Measurements from ENCODE around the gene GGA3. TPM values are rescaled to one million over a fixed set of nuclear protein-coding genes. Genes with fewer than 3 reads are reported as not detected.

Gene GGA3
- polyA plus RNA-seq, 4 donors = 17.6 to 39.1 (median 22.4) TPM

GRCh38 chr17:75205793-75206163 is 55.6 kb downstream of the GGA3 start:
- no peaks in the 10 kb centered on the region for H3K27me3 ChIP-seq (ENCODE audit: control insufficient read depth in 3 of 3, insufficient read depth in 3 of 3, low read length in 3 of 3)
- peaks cover 2 to 16% (median 6%) of the 10 kb centered on the region in 3 donors for H3K36me3 ChIP-seq (ENCODE audit: control insufficient read depth in 3 of 3, insufficient read depth in 2 of 3, low read depth in 1 of 3, low read length in 3 of 3)
- FAIRE-seq (no peak), DNase-seq (no peak)
- H3K27ac ChIP-seq (ENCODE audit: low read depth in 1 of 3, low read length in 2 of 3) = peak overlapping the region; percentile 95 to 99 (median 96)
- no peaks in the 10 kb centered on the region for H3K9me3 ChIP-seq (ENCODE audit: control insufficient read depth in 2 of 2, insufficient read depth in 1 of 2, low read depth in 1 of 2, low read length in 1 of 2)
- peak overlapping the region; percentile 77 to 97 (median 88) for H3K4me3 ChIP-seq (ENCODE audit: low read depth in 1 of 3, low read length in 3 of 3)
- H3K4me1 ChIP-seq (ENCODE audit: control insufficient read depth in 3 of 3, insufficient read depth in 2 of 3, low read depth in 1 of 3, low read length in 2 of 3) = peaks cover 0 to 14% (median 0%) of the 10 kb centered on the region in 3 donors
- 0 to 1% (median 1%) methylated on average over 22 of the region's 22 CpGs for WGBS, 3 donors

DNA sequence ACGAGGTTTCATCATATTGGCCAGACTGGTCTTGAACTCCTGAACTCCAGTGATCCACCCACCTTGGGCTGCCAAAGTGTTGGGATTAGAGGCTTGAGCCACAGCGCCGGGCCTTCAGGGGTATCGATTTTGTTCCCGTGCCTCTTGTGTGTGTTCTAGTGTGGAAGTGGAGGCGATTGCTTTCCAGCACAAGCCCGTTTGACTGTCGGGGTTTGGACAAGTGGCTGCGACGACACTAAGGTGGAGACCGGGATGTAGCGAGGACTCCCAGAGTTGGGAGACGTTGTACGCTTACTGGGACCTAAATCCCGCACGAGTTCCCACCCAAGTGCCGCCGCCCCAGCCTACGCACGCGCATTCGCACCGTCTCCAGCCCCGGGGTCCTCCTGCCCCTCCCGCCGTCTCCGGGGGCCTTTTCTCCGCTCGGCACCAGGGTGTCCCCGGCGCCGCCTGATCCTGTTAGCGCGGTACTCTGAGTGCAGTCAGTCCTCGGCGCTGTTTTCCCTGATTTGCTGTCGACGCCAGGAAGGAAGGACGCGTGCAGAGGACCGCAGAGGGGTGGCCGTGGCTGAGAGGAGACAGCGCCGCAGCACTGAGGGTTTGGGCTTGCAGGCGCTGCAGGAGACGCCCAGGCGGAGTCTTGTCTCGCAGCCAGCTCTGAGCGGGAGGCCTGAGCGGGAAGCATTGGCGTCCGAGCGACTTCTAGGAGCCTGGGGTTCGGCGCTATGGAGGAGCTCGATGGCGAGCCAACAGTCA is 56.2 kb downstream of the GGA3 start, which contains the start of gene NUP85:
TSS of gene NUP85 (plus strand) at position 643 of the 756 bp plus-strand sequence. CDS start at position 726, 83 bp downstream.
- H3K4me1 ChIP-seq (ENCODE audit: control insufficient read depth in 3 of 3, insufficient read depth in 2 of 3, low read depth in 1 of 3, low read length in 2 of 3) = peaks cover 0 to 14% (median 0%) of the 10 kb centered on the region in 3 donors
- H3K27me3 ChIP-seq (ENCODE audit: control insufficient read depth in 3 of 3, insufficient read depth in 3 of 3, low read length in 3 of 3) = no peaks in the 10 kb centered on the region
- DNase-seq (peak; percentile 94 to 97), FAIRE-seq (no peak)
- 0 to 1% (median 0%) methylated on average over 56 to 57 of the region's 57 CpGs for WGBS, 3 donors
- no peaks in the 10 kb centered on the region for H3K9me3 ChIP-seq (ENCODE audit: control insufficient read depth in 2 of 2, insufficient read depth in 1 of 2, low read depth in 1 of 2, low read length in 1 of 2)
- H3K27ac ChIP-seq (ENCODE audit: low read depth in 1 of 3, low read length in 2 of 3) = peak within 1 kb of the TSS; percentile 95 to 99 (median 96)
- peaks cover 2 to 13% (median 3%) of the 10 kb centered on the region in 3 donors for H3K36me3 ChIP-seq (ENCODE audit: control insufficient read depth in 3 of 3, insufficient read depth in 2 of 3, low read depth in 1 of 3, low read length in 3 of 3)
- H3K4me3 ChIP-seq (ENCODE audit: low read depth in 1 of 3, low read length in 3 of 3) = peak within 1 kb of the TSS; percentile 77 to 97 (median 88)

DNA sequence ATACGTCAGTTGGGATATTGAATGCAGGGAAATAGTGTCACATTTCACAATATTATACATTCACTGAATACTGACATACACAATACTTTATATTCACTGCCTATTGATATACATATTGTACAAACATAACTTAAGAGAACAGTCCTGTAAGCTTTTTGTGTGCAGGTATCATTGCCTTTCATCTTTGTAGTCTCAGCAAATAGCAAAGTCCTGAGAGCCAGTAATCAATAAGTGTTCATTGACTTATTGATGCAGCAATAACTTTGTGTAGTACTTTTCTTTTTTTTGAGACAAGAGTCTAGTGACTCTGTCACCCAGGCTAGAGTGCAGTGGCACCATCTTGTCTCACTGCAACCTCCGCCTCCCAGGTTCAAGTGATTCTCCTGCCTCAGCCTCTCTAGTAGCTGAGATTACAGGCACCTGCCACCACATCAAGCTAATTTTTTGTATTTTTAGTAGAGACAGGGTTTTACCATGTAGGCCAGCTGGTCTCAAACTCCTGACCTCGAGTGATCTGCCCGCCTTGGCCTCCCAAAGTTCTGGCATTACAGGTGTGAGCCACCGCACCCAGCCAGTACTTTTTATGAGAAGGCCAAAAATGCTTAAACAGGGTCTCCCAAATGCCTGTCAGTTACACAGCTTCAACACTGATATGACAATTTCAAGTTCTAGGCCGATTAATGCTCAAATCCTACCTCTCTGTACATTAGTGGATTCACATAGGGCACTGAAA is 61.4 kb downstream of the GGA3 start:
- H3K27ac ChIP-seq (ENCODE audit: low read depth in 1 of 3, low read length in 2 of 3) = no peak overlapping the region
- no peak overlapping the region for H3K4me3 ChIP-seq (ENCODE audit: low read depth in 1 of 3, low read length in 3 of 3)
- no peaks in the 10 kb centered on the region for H3K4me1 ChIP-seq (ENCODE audit: control insufficient read depth in 3 of 3, insufficient read depth in 2 of 3, low read depth in 1 of 3, low read length in 2 of 3)
- no peaks in the 10 kb centered on the region for H3K9me3 ChIP-seq (ENCODE audit: control insufficient read depth in 2 of 2, insufficient read depth in 1 of 2, low read depth in 1 of 2, low read length in 1 of 2)
- WGBS, 3 donors = 90 to 95% (median 93%) methylated on average over 6 of the region's 6 CpGs
- no peaks in the 10 kb centered on the region for H3K27me3 ChIP-seq (ENCODE audit: control insufficient read depth in 3 of 3, insufficient read depth in 3 of 3, low read length in 3 of 3)
- DNase-seq (no peak), FAIRE-seq (no peak)
- no peaks in the 10 kb centered on the region for H3K36me3 ChIP-seq (ENCODE audit: control insufficient read depth in 3 of 3, insufficient read depth in 2 of 3, low read depth in 1 of 3, low read length in 3 of 3)

GRCh38 chr17:75194879-75195278 is 66.5 kb downstream of the GGA3 start:
- Histone ChIP-seq H3K27me3 (ENCODE audit: control insufficient read depth in 3 of 3, insufficient read depth in 3 of 3, low read length in 3 of 3) (no peaks in the 10 kb centered on the region), H3K4me3 (ENCODE audit: low read depth in 1 of 3, low read length in 3 of 3) (no peak overlapping the region), H3K4me1 (ENCODE audit: control insufficient read depth in 3 of 3, insufficient read depth in 2 of 3, low read depth in 1 of 3, low read length in 2 of 3) (no peaks in the 10 kb centered on the region), H3K27ac (ENCODE audit: low read depth in 1 of 3, low read length in 2 of 3) (no peak overlapping the region), H3K36me3 (ENCODE audit: control insufficient read depth in 3 of 3, insufficient read depth in 2 of 3, low read depth in 1 of 3, low read length in 3 of 3) (no peaks in the 10 kb centered on the region), H3K9me3 (ENCODE audit: control insufficient read depth in 2 of 2, insufficient read depth in 1 of 2, low read depth in 1 of 2, low read length in 1 of 2) (no peaks in the 10 kb centered on the region)
- DNase-seq (no peak), FAIRE-seq (no peak)
- 75 to 80% (median 80%) methylated on average over 4 of the region's 5 CpGs for WGBS, 3 donors

DNA sequence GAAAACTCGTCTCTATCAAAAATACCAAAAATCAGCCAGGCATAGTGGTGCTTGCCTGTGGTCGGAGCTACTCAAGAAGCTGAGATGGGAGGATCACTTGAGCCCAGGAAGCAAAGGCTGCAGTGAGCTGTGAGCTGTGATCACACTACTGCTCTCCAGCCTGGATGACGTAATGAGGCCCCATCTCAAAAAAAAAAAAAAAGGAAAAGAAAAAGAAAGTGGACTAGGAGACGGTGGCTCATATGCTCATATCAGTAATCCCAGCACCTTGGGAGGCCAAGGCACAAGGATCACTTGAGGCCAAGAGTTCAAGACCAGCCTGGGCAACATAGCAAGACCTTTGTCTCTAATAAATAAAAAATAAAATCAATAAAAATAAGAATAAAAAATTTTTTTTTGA is 69.8 kb downstream of the GGA3 start:
- Histone ChIP-seq H3K4me1 (ENCODE audit: control insufficient read depth in 3 of 3, insufficient read depth in 2 of 3, low read depth in 1 of 3, low read length in 2 of 3) (no peaks in the 10 kb centered on the region), H3K27ac (ENCODE audit: low read depth in 1 of 3, low read length in 2 of 3) (no peak overlapping the region), H3K36me3 (ENCODE audit: control insufficient read depth in 3 of 3, insufficient read depth in 2 of 3, low read depth in 1 of 3, low read length in 3 of 3) (no peaks in the 10 kb centered on the region), H3K4me3 (ENCODE audit: low read depth in 1 of 3, low read length in 3 of 3) (no peak overlapping the region), H3K9me3 (ENCODE audit: control insufficient read depth in 2 of 2, insufficient read depth in 1 of 2, low read depth in 1 of 2, low read length in 1 of 2) (no peaks in the 10 kb centered on the region), H3K27me3 (ENCODE audit: control insufficient read depth in 3 of 3, insufficient read depth in 3 of 3, low read length in 3 of 3) (no peaks in the 10 kb centered on the region)
- DNase-seq (peak in 1 of 2 donors; percentile 40), FAIRE-seq (no peak)
- WGBS, 3 donors = 62 to 77% (median 67%) methylated on average over 4 of the region's 4 CpGs

DNA sequence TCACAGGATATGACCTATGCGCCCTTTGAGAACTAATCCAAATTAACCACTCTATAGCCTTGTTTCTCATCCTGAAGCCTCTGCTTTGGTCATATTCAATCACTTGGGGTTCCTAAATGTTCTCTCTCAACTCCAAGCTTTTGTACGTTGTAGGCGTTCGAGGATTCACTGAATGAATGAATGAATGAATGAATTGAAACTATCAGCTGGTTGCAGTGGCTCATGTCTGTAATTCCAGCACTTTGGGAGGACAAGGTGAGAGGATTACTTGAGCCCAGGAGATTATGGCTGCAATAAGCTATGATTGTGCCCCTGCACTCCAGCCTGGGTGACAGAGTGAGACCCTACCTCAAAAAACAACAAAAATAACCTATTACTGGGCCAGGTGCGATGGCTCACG is 72.8 kb downstream of the GGA3 start:
- FAIRE-seq (no peak), DNase-seq (no peak)
- Histone ChIP-seq H3K36me3 (ENCODE audit: control insufficient read depth in 3 of 3, insufficient read depth in 2 of 3, low read depth in 1 of 3, low read length in 3 of 3) (no peaks in the 10 kb centered on the region), H3K27ac (ENCODE audit: low read depth in 1 of 3, low read length in 2 of 3) (no peak overlapping the region), H3K4me1 (ENCODE audit: control insufficient read depth in 3 of 3, insufficient read depth in 2 of 3, low read depth in 1 of 3, low read length in 2 of 3) (no peaks in the 10 kb centered on the region), H3K27me3 (ENCODE audit: control insufficient read depth in 3 of 3, insufficient read depth in 3 of 3, low read length in 3 of 3) (no peaks in the 10 kb centered on the region), H3K4me3 (ENCODE audit: low read depth in 1 of 3, low read length in 3 of 3) (no peak overlapping the region), H3K9me3 (ENCODE audit: control insufficient read depth in 2 of 2, insufficient read depth in 1 of 2, low read depth in 1 of 2, low read length in 1 of 2) (no peaks in the 10 kb centered on the region)
- 89 to 90% (median 90%) methylated on average over 6 of the region's 6 CpGs for WGBS, 3 donors

Other genes with a start within 250 kb of the GGA3 start
- 10 to 100 TPM; 22.4 to 73.0 (median 45.7) TPM for gene MRPL58, start 248.9 kb downstream of the GGA3 start, polyA plus RNA-seq
- gene ATP5PD, start 214.6 kb downstream of the GGA3 start, polyA plus RNA-seq = 100 to 1,000 TPM; 286 to 919 (median 609) TPM
- 10 to 100 TPM; 12.3 to 18.0 (median 13.7) TPM for gene KCTD2, start 214.4 kb downstream of the GGA3 start, polyA plus RNA-seq
- 10 to 100 TPM; 23.5 to 35.4 (median 32.2) TPM for gene SLC16A5, start 173.7 kb downstream of the GGA3 start, polyA plus RNA-seq
- 10 to 100 TPM; 11.6 to 24.8 (median 18.7) TPM for gene ARMC7, start 151.6 kb downstream of the GGA3 start, polyA plus RNA-seq
- 100 to 1,000 TPM in 2 of 4 donors, 10 to 100 TPM in 2; 48.6 to 169 (median 111) TPM for gene NT5C, start 129.9 kb downstream of the GGA3 start, polyA plus RNA-seq
- 100 to 1,000 TPM in 3 of 4 donors, 10 to 100 TPM in 1; 79.0 to 758 (median 413) TPM for gene JPT1, start 107.1 kb downstream of the GGA3 start, polyA plus RNA-seq
- 100 to 1,000 TPM in 1 of 4 donors, 10 to 100 TPM in 3; 64.3 to 305 (median 71.9) TPM for gene SUMO2, start 78.6 kb downstream of the GGA3 start, polyA plus RNA-seq
- gene NUP85, start 55.9 kb downstream of the GGA3 start, polyA plus RNA-seq = 10 to 100 TPM; 39.4 to 49.6 (median 44.5) TPM
- gene MRPS7, start 273 bp upstream of the GGA3 start, polyA plus RNA-seq = 10 to 100 TPM; 55.9 to 88.6 (median 74.4) TPM
- 10 to 100 TPM; 13.0 to 29.7 (median 22.9) TPM for gene MIF4GD, start 9.6 kb upstream of the GGA3 start, polyA plus RNA-seq
- gene SLC25A19, start 27.8 kb upstream of the GGA3 start, polyA plus RNA-seq = 10 to 100 TPM; 11.4 to 15.6 (median 12.7) TPM
- gene GRB2, start 144.1 kb upstream of the GGA3 start, polyA plus RNA-seq = 10 to 100 TPM; 65.6 to 73.5 (median 68.0) TPM
- gene TMEM94, start 195.0 kb upstream of the GGA3 start, polyA plus RNA-seq = 10 to 100 TPM; 41.8 to 87.7 (median 60.3) TPM